Natural killer cell (primary cell): ENCODE data around the gene TPD52L3. TPM values are rescaled to one million over a fixed set of nuclear protein-coding genes. Genes with fewer than 3 reads are reported as not detected.

ENCODE experiments used
- ATAC-seq, 3 donors: fragments of 150-1000 bp in 2 of 3; fragments of 200-7000 bp in 1 of 3; cut with Tn5 transposase; 1 replicate in 1 of 3; 2 replicates in 2 of 3; pipeline ENCODE4 v1.10.0; 2021; ENCODE audit warnings: mild to moderate bottlenecking in 2 of 3, moderate library complexity in 2 of 3
- DNase-seq, 2 donors: peaks; one replicate each; pipeline versions ENCODE4 v3.0.0 to v3.0.0-alpha.2; 2013 to 2021; ENCODE audit warnings: mixed read lengths in 1 of 2
- H3K27ac ChIP-seq: one replicate; pipeline ENCODE4 v1.5.1; 2013; ENCODE audit warnings: mild to moderate bottlenecking, low read length
- H3K27me3 ChIP-seq: one replicate; pipeline ENCODE4 v1.6.1; 2013; ENCODE audit warnings: low read length; ENCODE audit not compliant: control insufficient read depth, insufficient read depth
- H3K36me3 ChIP-seq: one replicate; pipeline ENCODE4 v1.6.1; 2013; ENCODE audit warnings: low read length; ENCODE audit not compliant: control insufficient read depth, insufficient read depth
- H3K4me1 ChIP-seq: one replicate; pipeline ENCODE4 v1.6.1; 2013; ENCODE audit warnings: low read length; ENCODE audit not compliant: control insufficient read depth, insufficient read depth
- H3K4me3 ChIP-seq: one replicate; pipeline ENCODE4 v1.5.1; 2013; ENCODE audit warnings: low read length
- H3K9me3 ChIP-seq: one replicate; pipeline ENCODE4 v1.6.1; 2013; ENCODE audit warnings: low read length; ENCODE audit not compliant: control insufficient read depth, insufficient read depth
- H3K27ac Mint-ChIP-seq, 2 donors: one replicate each; pipeline ENCODE4 v1.8.0; 2022; ENCODE audit warnings: mild to moderate bottlenecking in 2 of 2, mixed read lengths in 2 of 2, moderate library complexity in 1 of 2
- H3K27me3 Mint-ChIP-seq, 2 donors: one replicate each; pipeline ENCODE4 v1.8.0; 2022; ENCODE audit warnings: low read depth in 2 of 2, mixed read lengths in 2 of 2
- H3K36me3 Mint-ChIP-seq: one replicate; pipeline ENCODE4 v1.8.0; 2022; ENCODE audit warnings: mixed read lengths
- H3K4me1 Mint-ChIP-seq, 2 donors: one replicate each; pipeline ENCODE4 v1.8.0; 2022; ENCODE audit warnings: mixed read lengths in 2 of 2
- H3K4me3 Mint-ChIP-seq: one replicate; pipeline ENCODE4 v1.8.0; 2022; ENCODE audit warnings: mild to moderate bottlenecking, moderate library complexity, mixed read lengths
- H3K9me3 Mint-ChIP-seq, 2 donors: one replicate each; pipeline ENCODE4 v1.8.0; 2022; ENCODE audit warnings: mixed read lengths in 2 of 2
- WGBS: methylation state at CpG from one replicate; pipeline ENCODE4 v1.1.7; 2013; ENCODE audit warnings: missing lambda C conversion rate; ENCODE audit not compliant: insufficient coverage; 5-methylcytosine and 5-hydroxymethylcytosine counted together
- intact Hi-C: fragments of 100-400 bp; cut with micrococcal nuclease; formaldehyde crosslinking; loops from one replicate; pipeline ENCODE4 v1.14.2; 2022
- total RNA-seq, 4 donors: library from RNA; stranded (reverse); fragments of 120-200 nt in 1 of 4; gene quantifications; one replicate each; pipeline versions ENCODE4 v1.2.3 to v1.2.4, GENCODE V29; 2013 to 2022
- TF ChIP-seq, protein P1 (sequence below): fragments of 200-600 bp; IDR thresholded peaks from one replicate; pipeline ENCODE4 v1.8.0; 2022; ENCODE audit warnings: antibody characterized with exemption

The TPD52L3 gene
- total RNA-seq, 3 donors from 2014 or later (not counting 1 experiment from before 2014, with no cell fraction given): not detected

DNA sequence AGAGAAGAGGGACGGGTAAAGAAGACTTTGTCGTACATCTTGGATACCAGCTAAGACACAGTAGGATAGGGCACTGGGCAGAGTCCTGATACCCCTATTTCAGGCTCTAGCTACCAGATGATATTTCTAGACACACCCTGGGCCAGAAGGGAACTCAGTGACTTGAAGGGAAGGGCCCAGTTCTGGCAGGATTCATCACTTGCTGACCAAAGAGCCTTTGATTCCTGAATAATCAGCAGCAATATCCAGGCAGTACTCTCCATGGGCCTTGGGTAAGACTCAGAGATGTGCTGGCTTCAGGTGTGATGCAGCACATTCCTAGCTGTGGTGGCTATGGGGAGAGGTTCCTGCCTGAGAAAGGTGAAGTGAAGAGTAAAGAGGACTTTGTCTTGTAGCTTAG is 40.7 kb downstream of the TPD52L3 start:
- no peaks in the 10 kb centered on the region for H3K9me3 Mint-ChIP-seq
- no peaks in the 10 kb centered on the region for H3K27me3 ChIP-seq
- H3K27ac ChIP-seq: no peak overlapping the region
- no peak overlapping the region for H3K4me3 ChIP-seq
- no peaks in the 10 kb centered on the region for H3K4me1 Mint-ChIP-seq
- ATAC-seq (no peak), DNase-seq (no peak)
- intact Hi-C loops: no loop called here
- 92% methylated on average over 2 of the region's 2 CpGs for WGBS
- no peaks in the 10 kb centered on the region for H3K36me3 ChIP-seq
- peaks cover 11% of the 10 kb centered on the region for H3K9me3 ChIP-seq
- no peaks in the 10 kb centered on the region for H3K4me1 ChIP-seq
- H3K27ac Mint-ChIP-seq: no peak overlapping the region
- H3K4me3 Mint-ChIP-seq: no peak overlapping the region
- TF ChIP-seq, protein P1, sequence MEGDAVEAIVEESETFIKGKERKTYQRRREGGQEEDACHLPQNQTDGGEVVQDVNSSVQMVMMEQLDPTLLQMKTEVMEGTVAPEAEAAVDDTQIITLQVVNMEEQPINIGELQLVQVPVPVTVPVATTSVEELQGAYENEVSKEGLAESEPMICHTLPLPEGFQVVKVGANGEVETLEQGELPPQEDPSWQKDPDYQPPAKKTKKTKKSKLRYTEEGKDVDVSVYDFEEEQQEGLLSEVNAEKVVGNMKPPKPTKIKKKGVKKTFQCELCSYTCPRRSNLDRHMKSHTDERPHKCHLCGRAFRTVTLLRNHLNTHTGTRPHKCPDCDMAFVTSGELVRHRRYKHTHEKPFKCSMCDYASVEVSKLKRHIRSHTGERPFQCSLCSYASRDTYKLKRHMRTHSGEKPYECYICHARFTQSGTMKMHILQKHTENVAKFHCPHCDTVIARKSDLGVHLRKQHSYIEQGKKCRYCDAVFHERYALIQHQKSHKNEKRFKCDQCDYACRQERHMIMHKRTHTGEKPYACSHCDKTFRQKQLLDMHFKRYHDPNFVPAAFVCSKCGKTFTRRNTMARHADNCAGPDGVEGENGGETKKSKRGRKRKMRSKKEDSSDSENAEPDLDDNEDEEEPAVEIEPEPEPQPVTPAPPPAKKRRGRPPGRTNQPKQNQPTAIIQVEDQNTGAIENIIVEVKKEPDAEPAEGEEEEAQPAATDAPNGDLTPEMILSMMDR: no peak
- H3K27me3 Mint-ChIP-seq: no peaks in the 10 kb centered on the region
- no peaks in the 10 kb centered on the region for H3K36me3 Mint-ChIP-seq

Other genes starting within 250 kb of the TPD52L3 start
- not detected for gene IL33, start 112.6 kb upstream of the TPD52L3 start, total RNA-seq
- gene UHRF2, start 84.8 kb downstream of the TPD52L3 start, total RNA-seq: 100 to 1,000 TPM; 118 to 130 (median 120) TPM